OCI-LY7 (cell line): ENCODE results near the gene CLPSL1. TPM values are rescaled to one million over a fixed set of nuclear protein-coding genes. Genes with fewer than 3 reads are reported as not detected.

Source experiments
- BruUV-seq: library from RNA; stranded (reverse); fragments of 400-500 nt; replicated peaks from 2 replicates; lab custom pipeline; 2021; lab: Mats Ljungman, UMichigan
- CTCF ChIA-PET: fragments of 300-600 bp; sonication (Branson Sonifier 250); formaldehyde crosslinking; loops from one replicate; lab custom pipeline; 2022; ENCODE audit warnings: antibody characterized with exemption; ENCODE audit not compliant: unreplicated experiment; lab: Charles Lee
- POLR2A ChIA-PET: fragments of 300-600 bp; sonication (Branson Sonifier 250); formaldehyde crosslinking; loops from one replicate; lab custom pipeline; 2022; ENCODE audit warnings: antibody characterized with exemption; lab: Charles Lee
- DNase-seq: peaks from one replicate; pipeline ENCODE4 v3.0.0-alpha.2; 2015; ENCODE audit warnings: low spot score
- H2AFZ ChIP-seq: fragments of 200-600 bp; sonication (generic), shearing (Covaris generic); 2 replicates; pipeline ENCODE4 v1.6.1; 2014; ENCODE audit warnings: mild to moderate bottlenecking, antibody characterized with exemption, low read length, moderate library complexity
- H3K27ac ChIP-seq: fragments of 200-600 bp; sonication (generic); 2 replicates; pipeline ENCODE4 v1.5.1; 2014; ENCODE audit warnings: mixed run types, low read depth, mild to moderate bottlenecking, moderate library complexity, low read length, inconsistent platforms; ENCODE audit not compliant: poor library complexity, severe bottlenecking
- H3K36me3 ChIP-seq: fragments of 200-600 bp; sonication (generic); 2 replicates; pipeline ENCODE4 v1.6.1; 2014; ENCODE audit warnings: mild to moderate bottlenecking, antibody characterized with exemption, low read length, moderate library complexity, mixed read lengths; ENCODE audit not compliant: insufficient read depth
- H3K4me1 ChIP-seq: fragments of 200-600 bp; sonication (generic); 2 replicates; pipeline ENCODE4 v1.5.1; 2014; ENCODE audit warnings: mild to moderate bottlenecking, low read length; ENCODE audit not compliant: insufficient read depth, poor library complexity, severe bottlenecking
- H3K4me2 ChIP-seq: fragments of 200-600 bp; sonication (generic); 2 replicates; pipeline ENCODE4 v1.6.1; 2014; ENCODE audit warnings: mild to moderate bottlenecking, low read length
- H3K4me3 ChIP-seq: fragments of 200-600 bp; sonication (generic); 2 replicates; pipeline ENCODE4 v1.5.1; 2014; ENCODE audit warnings: mild to moderate bottlenecking, low read depth, low read length; ENCODE audit not compliant: poor library complexity, severe bottlenecking
- H3K79me2 ChIP-seq: fragments of 200-600 bp; sonication (generic); 2 replicates; pipeline ENCODE4 v1.6.1; 2016; ENCODE audit warnings: low read depth, mild to moderate bottlenecking, low read length, moderate library complexity, mixed read lengths; ENCODE audit not compliant: insufficient read depth
- H3K9me2 ChIP-seq: fragments of 200-600 bp; sonication (generic); 2 replicates; pipeline ENCODE4 v1.6.1; 2016; ENCODE audit warnings: mild to moderate bottlenecking, low read length, mixed read lengths; ENCODE audit not compliant: insufficient read depth
- H3K9me3 ChIP-seq: fragments of 200-600 bp; sonication (generic); 2 replicates; pipeline ENCODE4 v1.6.1; 2014; ENCODE audit warnings: mild to moderate bottlenecking, mixed run types, low read length, mixed read lengths
- H4K20me1 ChIP-seq: fragments of 200-600 bp; sonication (generic); 2 replicates; pipeline ENCODE4 v1.6.1; 2014; ENCODE audit warnings: mild to moderate bottlenecking, antibody characterized with exemption, low read length, moderate library complexity, mixed read lengths; ENCODE audit not compliant: insufficient read depth
- CTCF ChIP-seq: fragments of 200-600 bp; sonication (generic); conservative IDR thresholded peaks from 2 replicates; pipeline ENCODE4 v1.5.1; 2014; ENCODE audit warnings: mild to moderate bottlenecking, antibody characterized with exemption, low read length, moderate library complexity, mixed read lengths
- EZH2phosphoT487 ChIP-seq: fragments of 200-600 bp; sonication (generic); IDR thresholded peaks from 2 replicates; pipeline ENCODE4 v1.6.1; 2018; ENCODE audit warnings: low read depth, borderline replicate concordance, mild to moderate bottlenecking, mixed run types, antibody characterized with exemption, low read length, moderate library complexity, mixed read lengths
- intact Hi-C: fragments of 100-400 bp; cut with micrococcal nuclease; formaldehyde crosslinking; loops from one replicate; pipeline ENCODE4 v1.10.0; 2022; ENCODE audit not compliant: unreplicated experiment
- total RNA-seq, 2 experiments: library from RNA; depleted of rRNA in 1 of 2; stranded (reverse); fragments of >200 nt in 1 of 2; shearing (Covaris generic) in 1 of 2; gene quantifications; 2 replicates each; pipeline ENCODE4 v1.2.3, GENCODE V29; 2014 to 2022

CLPSL1 gene
- total RNA-seq, 2 experiments from 2014 or later = not detected

GRCh38 chr6:35759426-35759825 lies 21.4 kb upstream of the CLPSL1 start:
- Histone ChIP-seq H3K27ac (no peak overlapping the region), H3K4me2 (peak overlapping the region; percentile 5; the same call in 1 of the 2 replicates), H2AFZ (peak overlapping the region; percentile 55), H3K79me2 (no peaks in the 10 kb centered on the region), H3K4me3 (no peak overlapping the region), H3K36me3 (no peaks in the 10 kb centered on the region), H3K9me3 (no peaks in the 10 kb centered on the region), H4K20me1 (no peaks in the 10 kb centered on the region), H3K9me2 (no peaks in the 10 kb centered on the region), H3K4me1 (peaks cover 29% of the 10 kb centered on the region)
- intact Hi-C loops = loop anchor here (5.0 to 10.0 kb wide), 2 partner anchors 195 to 237 kb away; no protein-coding TSS in a partner anchor
- ChIA-PET POLR2A (no interaction called here), CTCF (no interaction called here)
- DNase-seq = peak; percentile 34
- no TSS peak for BruUV-seq
- TF ChIP-seq EZH2phosphoT487 (no peak), CTCF (no peak)

DNA sequence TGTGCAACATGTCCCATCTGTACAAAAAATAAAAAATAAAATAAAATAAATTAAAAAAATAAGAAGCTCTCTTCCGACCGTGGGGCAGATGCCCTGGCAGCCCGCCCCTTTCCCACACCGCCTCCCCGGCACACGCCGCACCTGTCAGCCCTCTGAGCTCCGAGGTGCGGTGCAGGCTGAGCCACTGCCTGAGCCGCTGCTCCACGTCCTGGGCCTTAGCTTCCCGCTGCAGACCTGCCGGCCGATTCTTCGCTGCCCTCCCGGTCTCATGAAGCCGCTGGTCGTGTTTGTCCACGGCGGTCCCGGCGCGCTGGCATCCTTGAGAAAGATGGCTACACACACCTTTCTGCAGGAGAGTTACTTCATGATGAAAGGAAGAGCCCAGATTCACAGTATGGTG lies 15.1 kb upstream of the CLPSL1 start:
- no peaks in the 10 kb centered on the region for H4K20me1 ChIP-seq
- no peaks in the 10 kb centered on the region for H3K79me2 ChIP-seq
- H3K4me3 ChIP-seq = no peak overlapping the region
- no peaks in the 10 kb centered on the region for H3K9me2 ChIP-seq
- CTCF ChIA-PET = no interaction called here
- TF ChIP-seq CTCF (no peak), EZH2phosphoT487 (no peak)
- DNase-seq = no peak
- POLR2A ChIA-PET = no interaction called here
- H3K4me1 ChIP-seq = peaks cover 12% of the 10 kb centered on the region
- H3K4me2 ChIP-seq = no peak overlapping the region
- no peaks in the 10 kb centered on the region for H3K36me3 ChIP-seq
- H3K9me3 ChIP-seq = no peaks in the 10 kb centered on the region
- intact Hi-C loops = no loop called here
- no TSS peak for BruUV-seq
- no peak overlapping the region for H3K27ac ChIP-seq
- no peak overlapping the region for H2AFZ ChIP-seq

GRCh38 chr6:35769211-35769610 lies 11.6 kb upstream of the CLPSL1 start:
- no TSS peak for BruUV-seq
- no peak for DNase-seq
- Histone ChIP-seq H3K9me2 (no peaks in the 10 kb centered on the region), H3K27ac (no peak overlapping the region), H3K79me2 (no peaks in the 10 kb centered on the region), H4K20me1 (no peaks in the 10 kb centered on the region), H3K9me3 (no peaks in the 10 kb centered on the region), H3K36me3 (no peaks in the 10 kb centered on the region), H3K4me1 (peaks cover 16% of the 10 kb centered on the region), H3K4me2 (no peak overlapping the region), H2AFZ (no peak overlapping the region), H3K4me3 (no peak overlapping the region)
- CTCF ChIA-PET = no interaction called here
- POLR2A ChIA-PET = interaction anchor here (0.6 kb wide), 1 partner anchor 178 kb away, joined by 3 read pairs; no protein-coding TSS in a partner anchor
- intact Hi-C loops = no loop called here
- TF ChIP-seq EZH2phosphoT487 = no peak
- no peak for TF ChIP-seq CTCF
